Measurements from ENCODE around the gene PRKCI.

DNA sequence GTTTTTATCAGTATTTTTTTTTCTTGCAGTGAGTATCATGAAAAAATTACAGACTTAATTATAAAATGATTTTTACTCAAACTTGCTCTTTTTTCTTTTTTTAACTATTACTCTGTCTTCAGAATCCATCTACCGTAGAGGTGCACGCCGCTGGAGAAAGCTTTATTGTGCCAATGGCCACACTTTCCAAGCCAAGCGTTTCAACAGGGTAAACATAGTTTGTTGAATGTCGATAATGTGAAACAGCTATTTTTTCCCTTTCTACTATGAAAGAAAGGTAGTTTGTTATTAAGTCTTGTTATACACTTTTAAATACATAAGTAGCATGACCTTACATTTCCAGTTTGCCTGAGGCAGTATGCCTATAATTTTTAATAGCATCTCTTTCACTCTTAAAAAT is 45.6 kb downstream of the PRKCI start:
- TF ChIP-seq EGR1 (IDR thresholded peaks at IDR 0.05; ENCODE audit: low read depth) (no peak), EZH2phosphoT487 (IDR thresholded peaks at IDR 0.05; ENCODE audit: borderline replicate concordance) (no peak), ELF1 (IDR thresholded peaks at IDR 0.05; ENCODE audit: borderline replicate concordance, low read depth) (no peak)
- TF ChIP-seq, protein P1, sequence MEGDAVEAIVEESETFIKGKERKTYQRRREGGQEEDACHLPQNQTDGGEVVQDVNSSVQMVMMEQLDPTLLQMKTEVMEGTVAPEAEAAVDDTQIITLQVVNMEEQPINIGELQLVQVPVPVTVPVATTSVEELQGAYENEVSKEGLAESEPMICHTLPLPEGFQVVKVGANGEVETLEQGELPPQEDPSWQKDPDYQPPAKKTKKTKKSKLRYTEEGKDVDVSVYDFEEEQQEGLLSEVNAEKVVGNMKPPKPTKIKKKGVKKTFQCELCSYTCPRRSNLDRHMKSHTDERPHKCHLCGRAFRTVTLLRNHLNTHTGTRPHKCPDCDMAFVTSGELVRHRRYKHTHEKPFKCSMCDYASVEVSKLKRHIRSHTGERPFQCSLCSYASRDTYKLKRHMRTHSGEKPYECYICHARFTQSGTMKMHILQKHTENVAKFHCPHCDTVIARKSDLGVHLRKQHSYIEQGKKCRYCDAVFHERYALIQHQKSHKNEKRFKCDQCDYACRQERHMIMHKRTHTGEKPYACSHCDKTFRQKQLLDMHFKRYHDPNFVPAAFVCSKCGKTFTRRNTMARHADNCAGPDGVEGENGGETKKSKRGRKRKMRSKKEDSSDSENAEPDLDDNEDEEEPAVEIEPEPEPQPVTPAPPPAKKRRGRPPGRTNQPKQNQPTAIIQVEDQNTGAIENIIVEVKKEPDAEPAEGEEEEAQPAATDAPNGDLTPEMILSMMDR (IDR thresholded peaks at IDR 0.05 in 2 of 3, conservative IDR thresholded peaks at IDR 0.05 in 1 of 3; ENCODE audit: borderline replicate concordance in 1 of 3, insufficient read depth in 1 of 3, low read depth in 2 of 3, low read length in 2 of 3), result no peak
- TF ChIP-seq, protein P2, sequence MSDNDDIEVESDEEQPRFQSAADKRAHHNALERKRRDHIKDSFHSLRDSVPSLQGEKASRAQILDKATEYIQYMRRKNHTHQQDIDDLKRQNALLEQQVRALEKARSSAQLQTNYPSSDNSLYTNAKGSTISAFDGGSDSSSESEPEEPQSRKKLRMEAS (IDR thresholded peaks at IDR 0.05), result no peak
- TF ChIP-seq, protein P3, sequence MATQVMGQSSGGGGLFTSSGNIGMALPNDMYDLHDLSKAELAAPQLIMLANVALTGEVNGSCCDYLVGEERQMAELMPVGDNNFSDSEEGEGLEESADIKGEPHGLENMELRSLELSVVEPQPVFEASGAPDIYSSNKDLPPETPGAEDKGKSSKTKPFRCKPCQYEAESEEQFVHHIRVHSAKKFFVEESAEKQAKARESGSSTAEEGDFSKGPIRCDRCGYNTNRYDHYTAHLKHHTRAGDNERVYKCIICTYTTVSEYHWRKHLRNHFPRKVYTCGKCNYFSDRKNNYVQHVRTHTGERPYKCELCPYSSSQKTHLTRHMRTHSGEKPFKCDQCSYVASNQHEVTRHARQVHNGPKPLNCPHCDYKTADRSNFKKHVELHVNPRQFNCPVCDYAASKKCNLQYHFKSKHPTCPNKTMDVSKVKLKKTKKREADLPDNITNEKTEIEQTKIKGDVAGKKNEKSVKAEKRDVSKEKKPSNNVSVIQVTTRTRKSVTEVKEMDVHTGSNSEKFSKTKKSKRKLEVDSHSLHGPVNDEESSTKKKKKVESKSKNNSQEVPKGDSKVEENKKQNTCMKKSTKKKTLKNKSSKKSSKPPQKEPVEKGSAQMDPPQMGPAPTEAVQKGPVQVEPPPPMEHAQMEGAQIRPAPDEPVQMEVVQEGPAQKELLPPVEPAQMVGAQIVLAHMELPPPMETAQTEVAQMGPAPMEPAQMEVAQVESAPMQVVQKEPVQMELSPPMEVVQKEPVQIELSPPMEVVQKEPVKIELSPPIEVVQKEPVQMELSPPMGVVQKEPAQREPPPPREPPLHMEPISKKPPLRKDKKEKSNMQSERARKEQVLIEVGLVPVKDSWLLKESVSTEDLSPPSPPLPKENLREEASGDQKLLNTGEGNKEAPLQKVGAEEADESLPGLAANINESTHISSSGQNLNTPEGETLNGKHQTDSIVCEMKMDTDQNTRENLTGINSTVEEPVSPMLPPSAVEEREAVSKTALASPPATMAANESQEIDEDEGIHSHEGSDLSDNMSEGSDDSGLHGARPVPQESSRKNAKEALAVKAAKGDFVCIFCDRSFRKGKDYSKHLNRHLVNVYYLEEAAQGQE (IDR thresholded peaks at IDR 0.05; ENCODE audit: low read depth), result no peak

Data from HCT116 (cell line).